GM12878 (cell line): ENCODE measurements around the gene MAMDC4. TPM values are rescaled to one million over a fixed set of nuclear protein-coding genes. Genes with fewer than 3 reads are reported as not detected.

Experiments used
- CEBPB ChIP-seq, 2 experiments: fragments of 150-350 bp in 1 of 2; IDR thresholded peaks; 2 replicates each; pipeline ENCODE4 v1.6.1; 2012 to 2014; ENCODE audit warnings: low read depth in 2 of 2, low read length in 2 of 2, borderline replicate concordance in 1 of 2, inconsistent platforms in 1 of 2
- DPF2 ChIP-seq: fragments of 450-650 bp; IDR thresholded peaks from 2 replicates; pipeline ENCODE4 v1.6.1; 2017; ENCODE audit warnings: mild to moderate bottlenecking
- EP300 ChIP-seq, 2 experiments: fragments of 150-350 bp in 1 of 2; IDR thresholded peaks; 2 replicates each; pipeline ENCODE4 v1.6.1; 2011 to 2012; ENCODE audit warnings: low read depth in 2 of 2, low read length in 2 of 2, borderline replicate concordance in 1 of 2, improper control_type of control experiment in 1 of 2, inconsistent platforms in 1 of 2; ENCODE audit not compliant: control insufficient read depth in 1 of 2
- GATAD2B ChIP-seq: fragments of 450-650 bp; conservative IDR thresholded peaks from 2 replicates; pipeline ENCODE4 v1.6.1; 2017; ENCODE audit warnings: low read depth, mild to moderate bottlenecking, moderate library complexity
- JUND ChIP-seq: IDR thresholded peaks from 2 replicates; pipeline ENCODE4 v1.6.1; 2012; ENCODE audit warnings: low read depth, mild to moderate bottlenecking, low read length, improper control_type of control experiment, moderate library complexity
- RCOR1 ChIP-seq: conservative IDR thresholded peaks from 2 replicates; pipeline ENCODE4 v1.6.1; 2012; ENCODE audit warnings: low read depth, low read length, improper control_type of control experiment
- SREBF2 ChIP-seq: IDR thresholded peaks from 2 replicates; pipeline ENCODE4 v1.6.1; 2012; ENCODE audit warnings: mild to moderate bottlenecking, low read length
- TARDBP ChIP-seq: IDR thresholded peaks from 2 replicates; pipeline ENCODE4 v1.6.1; 2016; ENCODE audit warnings: borderline replicate concordance
- TCF12 ChIP-seq: IDR thresholded peaks from 2 replicates; pipeline ENCODE4 v1.6.1; 2011; ENCODE audit warnings: low read depth, mild to moderate bottlenecking, low read length
- USF2 ChIP-seq: IDR thresholded peaks from 2 replicates; pipeline ENCODE4 v1.6.1; 2011; ENCODE audit warnings: low read depth, low read length, improper control_type of control experiment, borderline replicate concordance
- ZBED1 ChIP-seq: IDR thresholded peaks from 2 replicates; pipeline ENCODE4 v1.6.1; 2016; ENCODE audit warnings: borderline replicate concordance
- ZNF274 ChIP-seq: IDR thresholded peaks from one replicate; pipeline ENCODE4 v1.8.0; 2011; ENCODE audit not compliant: insufficient read length, insufficient read depth
- polyA plus RNA-seq, 11 experiments: library from polyadenylated mRNA; depleted of rRNA in 4 of 11; unstranded in 6 of 11; stranded (reverse) in 5 of 11; fragments of >200 nt; fragmentation: Nextera tagmentation in 4 of 11; fragmentation: Illumina TruSeq in 1 of 11; extraction: Ambion mirVana in 4 of 11; extraction: Trizol in 1 of 11; gene quantifications; 1 replicate in 1 of 11; 2 replicates in 10 of 11; pipeline versions ENCODE4 v1.2.1 to v1.2.3, GENCODE V29; 2011 to 2016; ENCODE audit warnings: inconsistent platforms in 2 of 11, missing spikeins in 2 of 11, low read depth in 1 of 11
- total RNA-seq, 4 experiments: library from RNA; depleted of rRNA in 3 of 4; stranded (reverse); fragments of >200 nt in 3 of 4; fragmentation: Illumina TruSeq in 1 of 4; extraction: Trizol in 1 of 4; gene quantifications; 2 replicates each; pipeline versions ENCODE4 v1.2.1 to v1.2.3, GENCODE V29; 2013 to 2021
- TF ChIP-seq, protein P1 (sequence below): IDR thresholded peaks from 2 replicates; pipeline ENCODE4 v1.6.1; 2011; ENCODE audit warnings: mild to moderate bottlenecking, low read depth, low read length, moderate library complexity; ENCODE audit not compliant: insufficient replicate concordance
- TF ChIP-seq, protein P2 (sequence below): fragments of 150-350 bp; IDR thresholded peaks from 2 replicates; pipeline ENCODE4 v1.6.1; 2014; ENCODE audit warnings: mild to moderate bottlenecking, low read depth, low read length
- TF ChIP-seq, protein P3 (sequence below): fragments of 450-650 bp; IDR thresholded peaks from 2 replicates; pipeline ENCODE4 v1.6.1; 2018; ENCODE audit warnings: mild to moderate bottlenecking, low read depth, moderate library complexity; ENCODE audit not compliant: partially characterized antibody
- TF ChIP-seq, protein P4 (sequence below): IDR thresholded peaks from 2 replicates; pipeline ENCODE4 v1.6.1; 2011; ENCODE audit warnings: borderline replicate concordance, low read depth, mild to moderate bottlenecking, moderate library complexity, low read length; ENCODE audit not compliant: insufficient read depth, poor library complexity, severe bottlenecking

The MAMDC4 gene
- total and polyA plus RNA-seq, 10 of the 15 experiments (the other 5 are each of a cell fraction or from before 2014, with no cell fraction given) = 0.22 to 5.7 (median 2.4) TPM; not detected in 1

DNA sequence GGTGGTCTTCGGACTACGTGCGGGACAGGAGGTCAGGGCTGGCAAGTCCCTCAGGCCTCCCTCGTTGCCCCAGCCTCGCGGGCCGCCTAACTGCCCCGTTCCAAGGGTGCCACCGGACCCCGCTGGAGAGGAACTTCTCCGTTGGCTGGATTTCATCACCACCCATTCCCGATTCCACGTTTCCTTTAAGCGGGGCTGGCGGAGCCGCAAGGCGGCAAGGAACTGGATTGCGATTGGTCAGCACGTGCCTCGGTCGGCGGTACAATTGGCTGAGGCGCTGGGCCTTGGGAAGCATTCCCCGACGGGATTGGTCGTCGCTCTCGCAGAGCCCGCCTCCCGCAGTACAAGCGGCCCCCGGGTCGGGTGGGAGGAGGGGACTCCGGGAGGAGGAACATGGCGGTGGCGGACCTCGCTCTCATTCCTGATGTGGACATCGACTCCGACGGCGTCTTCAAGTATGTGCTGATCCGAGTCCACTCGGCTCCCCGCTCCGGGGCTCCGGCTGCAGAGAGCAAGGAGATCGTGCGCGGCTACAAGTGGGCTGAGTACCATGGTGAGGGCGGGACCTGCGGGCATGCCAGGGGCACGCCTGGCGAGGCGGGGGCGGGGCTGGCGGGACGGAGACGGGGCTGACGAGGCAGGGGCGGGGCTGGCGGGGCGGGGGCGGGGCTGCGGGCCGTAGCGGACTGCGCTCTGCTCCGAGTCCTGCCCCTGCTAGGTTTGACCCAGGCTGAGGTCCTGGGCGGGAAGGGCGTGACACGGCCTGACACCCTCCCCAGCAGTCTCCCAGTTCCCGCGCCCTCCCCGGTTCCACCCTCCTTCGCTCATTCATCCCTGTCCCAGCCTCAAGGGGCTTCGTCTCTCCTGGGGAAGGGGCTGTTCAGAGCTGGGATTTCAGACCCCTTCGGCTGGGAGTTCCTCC is 2.8 kb upstream of the MAMDC4 start, which contains the start of gene PHPT1 (continued):
- TF ChIP-seq USF2 (peak; percentile 53), RCOR1 (no peak), ZBED1 (no peak), TCF12 (no peak), GATAD2B (peak; percentile 15; the same call in 1 of the 2 replicates), CEBPB (IDR thresholded peaks at IDR 0.05; ENCODE audit: borderline replicate concordance in 1 of 2, low read depth in 2 of 2, low read length in 2 of 2) (no peak), JUND (no peak), SREBF2 (no peak), DPF2 (no peak), EP300 (IDR thresholded peaks at IDR 0.05; ENCODE audit: borderline replicate concordance in 1 of 2, control insufficient read depth in 1 of 2, low read depth in 2 of 2, low read length in 2 of 2) (no peak), ZNF274 (no peak), TARDBP (no peak)
- TF ChIP-seq, protein P1, sequence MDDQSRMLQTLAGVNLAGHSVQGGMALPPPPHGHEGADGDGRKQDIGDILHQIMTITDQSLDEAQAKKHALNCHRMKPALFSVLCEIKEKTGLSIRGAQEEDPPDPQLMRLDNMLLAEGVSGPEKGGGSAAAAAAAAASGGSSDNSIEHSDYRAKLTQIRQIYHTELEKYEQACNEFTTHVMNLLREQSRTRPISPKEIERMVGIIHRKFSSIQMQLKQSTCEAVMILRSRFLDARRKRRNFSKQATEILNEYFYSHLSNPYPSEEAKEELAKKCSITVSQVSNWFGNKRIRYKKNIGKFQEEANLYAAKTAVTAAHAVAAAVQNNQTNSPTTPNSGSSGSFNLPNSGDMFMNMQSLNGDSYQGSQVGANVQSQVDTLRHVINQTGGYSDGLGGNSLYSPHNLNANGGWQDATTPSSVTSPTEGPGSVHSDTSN = peak; percentile 7
- TF ChIP-seq, protein P2, sequence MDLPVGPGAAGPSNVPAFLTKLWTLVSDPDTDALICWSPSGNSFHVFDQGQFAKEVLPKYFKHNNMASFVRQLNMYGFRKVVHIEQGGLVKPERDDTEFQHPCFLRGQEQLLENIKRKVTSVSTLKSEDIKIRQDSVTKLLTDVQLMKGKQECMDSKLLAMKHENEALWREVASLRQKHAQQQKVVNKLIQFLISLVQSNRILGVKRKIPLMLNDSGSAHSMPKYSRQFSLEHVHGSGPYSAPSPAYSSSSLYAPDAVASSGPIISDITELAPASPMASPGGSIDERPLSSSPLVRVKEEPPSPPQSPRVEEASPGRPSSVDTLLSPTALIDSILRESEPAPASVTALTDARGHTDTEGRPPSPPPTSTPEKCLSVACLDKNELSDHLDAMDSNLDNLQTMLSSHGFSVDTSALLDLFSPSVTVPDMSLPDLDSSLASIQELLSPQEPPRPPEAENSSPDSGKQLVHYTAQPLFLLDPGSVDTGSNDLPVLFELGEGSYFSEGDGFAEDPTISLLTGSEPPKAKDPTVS = no peak
- TF ChIP-seq, protein P3, sequence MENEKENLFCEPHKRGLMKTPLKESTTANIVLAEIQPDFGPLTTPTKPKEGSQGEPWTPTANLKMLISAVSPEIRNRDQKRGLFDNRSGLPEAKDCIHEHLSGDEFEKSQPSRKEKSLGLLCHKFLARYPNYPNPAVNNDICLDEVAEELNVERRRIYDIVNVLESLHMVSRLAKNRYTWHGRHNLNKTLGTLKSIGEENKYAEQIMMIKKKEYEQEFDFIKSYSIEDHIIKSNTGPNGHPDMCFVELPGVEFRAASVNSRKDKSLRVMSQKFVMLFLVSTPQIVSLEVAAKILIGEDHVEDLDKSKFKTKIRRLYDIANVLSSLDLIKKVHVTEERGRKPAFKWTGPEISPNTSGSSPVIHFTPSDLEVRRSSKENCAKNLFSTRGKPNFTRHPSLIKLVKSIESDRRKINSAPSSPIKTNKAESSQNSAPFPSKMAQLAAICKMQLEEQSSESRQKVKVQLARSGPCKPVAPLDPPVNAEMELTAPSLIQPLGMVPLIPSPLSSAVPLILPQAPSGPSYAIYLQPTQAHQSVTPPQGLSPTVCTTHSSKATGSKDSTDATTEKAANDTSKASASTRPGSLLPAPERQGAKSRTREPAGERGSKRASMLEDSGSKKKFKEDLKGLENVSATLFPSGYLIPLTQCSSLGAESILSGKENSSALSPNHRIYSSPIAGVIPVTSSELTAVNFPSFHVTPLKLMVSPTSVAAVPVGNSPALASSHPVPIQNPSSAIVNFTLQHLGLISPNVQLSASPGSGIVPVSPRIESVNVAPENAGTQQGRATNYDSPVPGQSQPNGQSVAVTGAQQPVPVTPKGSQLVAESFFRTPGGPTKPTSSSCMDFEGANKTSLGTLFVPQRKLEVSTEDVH = peak; percentile 67
- TF ChIP-seq, protein P4, sequence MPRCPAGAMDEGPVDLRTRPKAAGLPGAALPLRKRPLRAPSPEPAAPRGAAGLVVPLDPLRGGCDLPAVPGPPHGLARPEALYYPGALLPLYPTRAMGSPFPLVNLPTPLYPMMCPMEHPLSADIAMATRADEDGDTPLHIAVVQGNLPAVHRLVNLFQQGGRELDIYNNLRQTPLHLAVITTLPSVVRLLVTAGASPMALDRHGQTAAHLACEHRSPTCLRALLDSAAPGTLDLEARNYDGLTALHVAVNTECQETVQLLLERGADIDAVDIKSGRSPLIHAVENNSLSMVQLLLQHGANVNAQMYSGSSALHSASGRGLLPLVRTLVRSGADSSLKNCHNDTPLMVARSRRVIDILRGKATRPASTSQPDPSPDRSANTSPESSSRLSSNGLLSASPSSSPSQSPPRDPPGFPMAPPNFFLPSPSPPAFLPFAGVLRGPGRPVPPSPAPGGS = peak; percentile 14
